Measurements from ENCODE around the gene FHOD3.
"Not testable (repeated sequence)": the region's sequence is repeated elsewhere in the genome, so short reads cannot be mapped to it uniquely, and the experiment has no call there.

FHOD3 gene

DNA sequence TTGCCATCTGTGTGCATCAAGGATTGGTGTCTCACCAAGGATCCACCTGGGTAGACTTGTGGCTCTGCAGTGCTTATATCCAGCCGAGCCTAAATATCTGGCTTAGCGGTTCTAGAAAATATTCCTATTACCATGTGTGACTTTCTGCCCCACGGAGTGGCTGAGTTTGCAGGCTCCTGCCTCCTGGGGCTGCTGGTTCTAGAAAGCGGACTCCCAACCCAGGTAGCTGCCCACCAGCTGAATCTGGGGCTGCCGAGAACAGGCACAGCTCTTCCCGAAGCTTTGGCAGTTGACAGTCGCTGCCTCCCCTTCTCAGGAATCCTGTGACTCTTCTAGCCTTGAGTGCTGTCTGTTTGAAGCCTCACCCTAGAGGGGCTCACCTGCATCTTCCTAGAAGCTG is 426.7 kb downstream of the FHOD3 start:
- no peak for DNase-seq

DNA sequence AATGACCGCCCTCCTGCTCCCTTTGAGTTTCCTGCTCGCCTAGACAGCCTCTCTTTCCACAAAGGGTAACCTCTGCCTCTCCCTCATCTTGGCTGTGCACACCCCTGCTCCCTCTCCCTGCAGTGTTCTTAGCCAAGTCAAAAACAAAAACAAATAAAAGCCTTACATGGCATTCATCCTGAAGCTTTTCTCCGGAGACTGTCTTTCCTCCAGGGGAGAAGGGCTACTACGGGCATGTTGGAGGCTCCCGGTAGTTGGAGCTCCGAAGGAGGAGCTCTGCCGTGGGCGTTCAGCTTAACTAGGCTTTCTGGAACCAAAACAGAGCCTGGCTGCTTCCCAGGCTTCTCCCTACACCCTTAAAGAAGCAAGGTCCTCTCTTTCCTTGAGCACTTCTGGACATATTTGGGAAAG is 427.1 kb downstream of the FHOD3 start:
- DNase-seq, result no peak

DNA sequence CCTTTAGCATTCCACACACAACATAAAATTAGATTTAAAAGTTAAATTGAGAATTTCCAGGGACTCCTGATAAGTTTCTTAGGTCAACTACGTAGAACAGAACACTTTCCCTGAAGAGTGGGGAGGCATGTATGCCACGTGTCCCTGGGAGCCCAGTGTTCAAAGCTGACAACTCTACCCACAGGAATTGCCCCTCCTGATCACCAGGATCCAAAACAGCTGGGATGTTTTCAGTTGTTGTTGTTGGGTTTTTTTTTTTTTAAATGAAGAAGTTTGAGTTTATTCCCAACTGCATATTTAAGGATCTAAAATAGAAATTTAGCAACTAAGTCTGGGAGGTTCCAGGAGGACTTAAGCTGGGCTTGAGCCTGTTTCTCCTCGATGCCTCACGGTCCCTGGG is 430.8 kb downstream of the FHOD3 start:
- no peak for DNase-seq

DNA sequence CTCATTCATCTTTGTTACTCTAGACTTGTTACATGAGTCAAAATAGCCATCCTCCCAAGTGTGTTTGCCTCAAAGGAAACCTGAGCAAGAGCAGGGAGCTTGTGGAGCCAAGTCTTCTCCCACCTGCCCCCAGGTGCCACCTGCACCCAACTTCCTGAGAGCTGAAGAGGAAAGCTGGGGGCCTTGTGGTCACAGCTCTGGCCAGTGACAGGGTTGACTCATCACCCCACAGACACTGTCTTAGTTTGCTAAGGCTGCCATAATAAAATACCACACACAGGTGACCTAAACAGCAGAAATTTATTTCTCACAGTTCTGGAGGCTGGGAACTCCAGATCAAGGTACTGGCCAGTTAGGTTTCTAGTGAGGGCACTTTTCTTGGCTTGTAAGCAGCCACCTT is 431.7 kb downstream of the FHOD3 start:
- DNase-seq, result no peak

DNA sequence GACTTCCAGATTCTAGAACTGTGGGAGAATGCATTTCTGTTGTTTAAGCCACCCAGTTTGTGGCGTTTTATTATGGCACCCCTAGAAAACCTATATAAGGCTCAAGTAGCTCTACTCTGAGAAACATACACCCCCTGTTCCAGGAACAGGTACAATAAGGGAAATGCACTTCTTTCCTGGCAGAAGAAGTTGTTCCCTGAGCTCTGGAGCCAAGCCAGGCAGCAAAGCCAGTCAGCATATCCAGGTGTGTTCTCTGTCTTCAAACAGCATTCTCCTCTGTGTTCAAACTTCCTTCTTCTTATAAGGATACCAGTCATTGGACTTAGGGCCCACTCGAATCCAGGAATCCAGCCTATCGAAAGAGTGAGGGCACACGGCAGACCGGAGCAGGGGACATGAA is 434.8 kb downstream of the FHOD3 start:
- DNase-seq, result no peak

DNA sequence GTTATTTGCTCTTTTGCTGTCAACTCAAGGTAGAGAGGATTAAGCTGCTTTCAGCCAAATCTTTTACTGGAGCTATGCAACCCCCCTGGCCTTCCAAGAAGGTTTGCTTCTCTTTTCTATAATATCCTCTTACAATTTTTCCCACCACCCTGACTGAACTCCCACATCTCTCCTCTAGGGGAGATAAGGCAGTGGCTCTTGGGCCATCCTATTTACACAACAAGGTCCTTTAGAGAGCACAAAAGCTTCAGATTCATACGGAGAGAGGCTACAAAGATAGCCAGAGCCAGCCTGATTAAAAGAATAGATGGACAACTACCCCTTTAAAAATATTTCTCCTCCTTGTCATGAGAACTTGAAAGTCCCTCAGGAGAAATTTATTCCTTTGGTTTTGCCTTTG is 435.6 kb downstream of the FHOD3 start:
- no peak for DNase-seq

DNA sequence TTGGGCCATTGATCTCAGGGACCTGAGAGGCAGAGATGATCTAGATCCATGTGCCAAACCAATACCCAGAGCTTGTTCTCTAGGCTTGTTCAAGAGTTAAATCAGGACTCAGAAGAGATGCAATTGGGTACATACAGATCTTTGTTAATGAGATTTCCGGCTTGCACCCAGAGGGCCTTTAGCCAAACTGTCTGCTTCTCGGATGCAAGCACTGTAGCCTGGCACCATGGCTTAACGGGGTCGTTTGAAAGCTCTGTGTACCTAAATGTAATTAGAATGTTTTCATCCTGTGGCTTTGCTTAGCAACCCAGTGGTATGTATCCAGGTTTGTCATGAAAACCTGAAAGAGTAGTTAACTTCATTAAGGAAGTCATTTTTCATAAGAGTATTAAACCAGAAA is 437.1 kb downstream of the FHOD3 start:
- DNase-seq, result no peak

DNA sequence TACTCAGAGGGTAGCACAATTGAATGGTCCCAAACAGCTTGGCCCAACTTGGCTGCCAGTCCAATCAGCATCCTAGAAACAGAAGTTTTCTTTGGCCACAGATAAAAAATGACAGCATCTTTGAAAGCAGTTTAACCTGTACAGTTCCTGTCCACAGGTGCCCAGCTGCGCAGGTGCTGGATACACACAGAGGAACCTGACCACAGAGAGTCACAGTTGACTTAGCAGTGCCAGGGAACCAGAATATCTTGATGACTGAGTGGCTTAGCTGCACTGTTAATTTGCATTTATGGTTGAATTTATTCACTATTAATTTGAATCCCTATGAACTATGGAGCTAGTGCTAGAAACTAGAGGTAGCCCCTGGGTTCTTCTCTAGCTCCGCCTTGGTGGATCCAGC is 437.6 kb downstream of the FHOD3 start:
- DNase-seq, result no peak

DNA sequence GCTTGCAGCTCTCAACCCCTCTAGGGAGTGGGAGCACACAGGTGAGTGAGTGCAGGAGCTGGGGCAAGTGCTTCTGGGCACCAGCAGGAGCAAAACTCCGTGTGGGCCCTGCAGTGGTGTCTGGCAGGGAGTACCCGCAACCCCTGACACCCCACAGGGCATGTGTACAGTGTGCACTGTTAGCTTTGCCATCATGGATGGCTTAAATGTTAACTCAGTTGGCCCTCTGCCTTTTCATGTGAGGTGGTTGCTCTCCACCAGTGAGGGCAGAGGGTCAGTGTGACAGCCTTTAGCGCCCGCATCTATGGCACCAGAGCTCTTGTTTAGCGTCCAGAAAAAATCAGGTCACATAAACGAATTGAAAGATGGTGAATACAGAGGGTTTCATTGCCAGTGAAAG is 438.6 kb downstream of the FHOD3 start:
- DNase-seq, result no peak

DNA sequence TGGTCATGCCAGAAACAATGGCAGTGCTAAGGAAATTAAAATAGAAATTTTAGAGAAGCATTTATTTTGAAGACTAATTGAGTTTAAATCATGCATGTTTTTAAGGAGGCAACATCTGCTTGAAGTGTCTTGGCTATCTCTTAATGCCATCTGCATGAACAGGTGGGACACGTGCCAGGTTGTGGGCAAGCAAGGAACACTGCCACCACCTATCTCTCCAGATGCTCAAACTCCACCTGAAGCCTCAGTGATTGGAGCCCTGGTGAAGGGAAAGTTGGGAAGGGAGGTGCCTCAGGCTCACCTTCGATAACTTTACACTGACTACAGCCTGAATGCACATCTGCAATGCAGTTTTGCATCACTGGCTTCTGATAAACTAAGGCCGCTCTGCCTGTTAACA is 439.8 kb downstream of the FHOD3 start:
- no peak for DNase-seq

DNA sequence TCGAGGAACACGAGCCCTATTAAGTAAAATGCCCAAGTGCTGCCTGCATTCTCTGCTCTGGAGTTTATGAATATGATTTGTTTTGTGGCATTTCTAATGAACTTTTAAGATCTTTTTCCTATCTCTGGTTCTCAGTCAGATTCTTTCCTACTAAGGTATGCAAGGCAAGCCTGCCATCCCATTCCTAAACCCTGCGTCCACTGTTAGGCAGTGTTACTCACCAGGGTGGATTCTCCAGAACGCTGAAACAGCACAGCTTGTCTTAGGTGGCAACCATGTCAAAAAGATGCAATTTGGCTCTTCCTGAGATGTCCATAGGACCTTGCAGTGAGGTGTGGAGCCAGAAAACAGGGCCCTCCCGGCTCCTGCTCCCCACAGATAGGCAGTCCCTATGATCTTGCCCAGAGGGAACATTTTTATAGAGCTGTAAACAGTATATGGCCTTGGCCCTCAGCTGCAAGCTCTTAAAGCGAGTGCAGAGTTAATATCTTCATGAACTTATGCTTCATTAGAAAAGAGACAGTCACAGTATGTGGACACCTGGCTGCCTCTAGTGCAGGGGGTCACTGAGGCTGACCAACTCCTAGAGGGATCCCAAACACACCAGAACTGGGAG is 446.9 kb downstream of the FHOD3 start:
- no peak for DNase-seq

DNA sequence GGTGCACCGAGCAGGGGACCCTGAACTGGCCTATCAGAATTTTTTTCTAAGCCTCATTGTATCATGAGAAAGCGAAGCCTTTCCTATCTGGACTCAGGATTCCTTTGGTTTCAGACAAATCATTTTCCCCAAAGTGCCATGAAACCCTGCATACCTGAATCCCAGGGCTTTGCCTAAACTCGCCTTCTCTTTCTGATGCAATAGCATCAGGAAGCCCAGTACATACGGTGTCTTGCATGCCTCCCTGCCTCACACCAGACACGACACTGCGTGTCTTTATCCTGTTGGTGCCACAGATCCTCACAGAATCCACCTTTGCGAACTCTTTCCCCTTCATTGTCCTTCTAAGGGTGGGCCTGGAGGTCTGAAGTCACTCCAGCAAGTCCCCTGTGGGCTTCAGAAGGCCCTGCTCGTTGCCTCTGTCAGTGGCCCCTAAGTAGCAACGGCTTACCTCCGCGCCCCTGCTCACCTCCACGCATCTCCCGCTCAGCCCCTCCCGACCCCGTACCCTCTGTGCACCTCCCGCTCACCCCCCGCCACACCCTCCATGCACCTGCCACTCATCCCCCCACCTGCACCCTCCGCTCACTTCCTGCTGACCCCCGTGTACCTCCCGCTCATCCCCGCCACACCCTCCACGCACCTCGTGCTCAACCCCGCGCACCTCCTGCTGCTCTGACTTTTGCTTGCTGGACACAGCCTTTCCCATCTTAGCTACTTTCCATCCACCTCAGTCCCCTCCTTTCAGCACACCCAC is 447.9 kb downstream of the FHOD3 start:
- no peak for DNase-seq

DNA sequence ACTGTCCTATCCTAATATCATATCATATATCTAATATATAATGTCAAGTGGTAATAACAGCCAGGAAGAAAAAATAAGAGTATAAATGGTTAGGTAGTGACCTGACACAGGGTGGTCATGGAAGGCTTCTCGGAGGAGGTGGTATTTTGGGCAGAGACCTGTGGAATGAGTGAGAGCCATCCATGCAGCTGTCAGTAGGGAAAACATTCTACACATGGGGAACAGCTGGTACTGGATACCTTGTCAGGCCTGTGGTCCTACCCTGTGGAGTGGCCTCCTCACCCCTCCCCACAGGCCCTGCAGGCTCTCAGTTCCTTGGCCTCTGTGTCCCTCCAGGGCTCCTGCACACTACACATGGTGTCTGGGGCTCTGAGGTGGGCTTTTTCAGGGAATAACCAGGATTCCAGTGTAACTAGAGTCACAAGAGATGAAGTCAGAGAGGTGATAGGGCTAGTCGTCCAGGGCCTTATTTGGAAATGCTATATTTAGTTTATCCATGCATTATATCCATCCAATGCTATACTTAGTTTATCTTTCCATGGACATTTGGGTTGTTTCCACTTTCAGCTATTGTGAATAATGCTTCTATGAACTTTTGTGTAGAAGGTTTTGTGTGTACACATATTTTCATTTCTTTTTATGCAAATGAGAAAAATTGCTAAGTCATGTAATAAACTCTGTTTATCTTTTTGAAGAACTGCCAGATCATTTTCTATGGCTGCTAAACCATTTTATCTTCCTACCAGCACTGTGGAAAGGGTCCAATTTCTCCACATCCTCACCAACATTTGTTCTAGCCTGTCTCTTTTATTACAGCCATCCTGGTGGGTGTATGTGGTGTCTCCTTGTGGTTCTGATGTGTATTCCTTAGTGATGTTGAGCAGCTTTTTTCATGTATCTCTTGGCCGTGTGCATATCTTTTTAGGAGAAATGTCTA is 455.7 kb downstream of the FHOD3 start:
- no peak for DNase-seq

DNA sequence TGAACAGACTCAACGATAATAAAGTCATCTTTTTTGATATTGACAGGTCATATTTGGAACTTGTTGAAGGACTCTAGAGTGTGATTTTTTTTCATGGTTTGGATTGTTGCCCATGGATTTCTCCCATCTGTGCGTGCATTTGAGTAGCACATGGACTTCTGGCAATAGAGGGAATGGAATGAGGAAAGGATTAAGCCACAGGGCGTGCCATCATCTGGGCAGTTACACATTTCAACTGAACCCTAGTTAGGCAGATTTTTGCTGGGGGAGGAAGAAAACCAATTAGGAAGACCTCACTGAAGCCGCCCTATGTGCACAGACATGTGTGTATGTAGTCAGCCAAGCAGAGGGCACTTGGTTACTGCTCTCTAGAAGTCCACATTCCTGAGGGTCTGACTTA is 458.7 kb downstream of the FHOD3 start:
- no peak for DNase-seq

DNA sequence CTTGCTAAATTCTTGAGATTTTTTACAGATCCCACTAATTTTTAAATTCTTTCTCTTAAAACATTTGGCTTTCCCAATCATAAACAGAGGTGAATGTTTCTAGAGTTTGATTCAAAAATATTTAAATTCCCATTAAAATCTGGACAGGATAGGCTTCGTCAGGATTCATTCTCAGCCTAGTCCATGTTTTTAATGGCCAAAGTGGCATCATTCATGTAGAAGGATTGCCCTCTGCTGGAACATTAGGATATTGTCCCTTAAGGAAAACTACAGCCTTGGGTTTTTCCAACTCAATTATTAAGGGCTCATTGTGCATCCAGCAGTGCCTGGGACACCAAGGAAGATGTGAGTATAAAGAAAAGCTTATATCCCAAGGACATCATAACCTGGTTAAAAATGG is 459.6 kb downstream of the FHOD3 start:
- peak; percentile 73 for DNase-seq

DNA sequence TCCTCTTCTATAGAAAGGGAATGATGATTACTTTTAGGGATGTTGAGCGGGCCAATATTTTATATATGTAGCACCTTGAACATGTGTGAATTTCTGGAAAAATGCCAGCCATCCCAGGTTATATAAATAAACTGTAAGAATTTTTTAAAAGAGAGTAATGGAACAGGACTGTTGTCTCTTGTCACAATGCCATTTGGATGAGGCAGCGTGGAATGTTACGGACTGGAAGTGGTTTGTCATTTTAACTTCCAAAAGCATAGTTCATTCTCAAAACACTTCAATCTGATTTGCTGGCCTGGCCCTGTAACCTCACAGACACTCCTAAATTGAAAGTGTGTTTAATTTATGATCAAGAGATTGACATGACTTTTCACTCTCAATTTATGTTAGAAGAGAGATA is 460.5 kb downstream of the FHOD3 start:
- no peak for DNase-seq

DNA sequence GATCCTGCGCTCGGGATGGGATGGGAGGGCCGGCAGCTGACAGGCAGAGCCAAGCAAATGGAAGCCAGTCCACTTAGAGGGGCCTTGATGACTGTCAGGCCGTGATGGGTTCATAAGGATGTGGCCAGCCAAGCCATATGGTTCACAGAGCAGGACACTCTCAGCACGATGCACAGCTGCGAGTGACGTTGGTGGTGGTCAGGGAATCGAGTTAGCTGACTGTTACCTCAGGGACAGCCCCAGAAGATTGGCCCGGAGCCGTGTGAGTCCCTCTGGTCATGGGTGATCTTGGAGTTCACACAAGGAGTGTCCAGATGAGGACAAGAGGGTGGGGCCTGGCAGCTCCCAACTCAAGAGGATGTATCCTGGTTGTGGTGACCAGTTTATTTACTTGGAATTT is 461.1 kb downstream of the FHOD3 start:
- no peak for DNase-seq

DNA sequence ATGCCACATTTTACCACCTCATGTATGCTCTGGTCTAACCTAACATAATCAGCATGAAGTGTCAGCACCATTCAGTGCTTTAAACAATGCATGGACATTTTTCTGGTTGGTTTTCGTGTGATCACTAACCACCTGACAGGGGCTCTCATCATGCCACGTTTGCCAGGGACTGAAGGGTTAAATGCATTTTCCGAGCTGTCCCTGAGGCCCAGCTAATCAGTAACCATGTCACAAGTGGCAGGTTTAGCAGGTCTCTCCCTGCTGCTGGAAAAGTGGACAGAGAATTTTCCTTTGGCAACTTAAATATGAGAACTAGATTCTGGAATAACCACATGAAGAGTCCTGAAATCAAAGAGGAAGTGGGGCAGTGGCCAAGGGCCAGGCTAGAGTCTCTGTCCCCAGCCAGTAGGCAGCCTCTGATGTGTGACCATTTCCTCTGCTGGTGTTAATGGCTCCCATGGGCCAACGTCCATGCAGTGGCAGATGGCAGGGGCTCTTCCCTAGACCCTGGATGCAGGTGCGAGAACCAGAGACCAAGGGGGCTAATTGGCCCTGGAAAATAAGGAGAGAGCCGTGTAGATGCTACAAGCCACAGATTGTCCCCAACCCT is 461.8 kb downstream of the FHOD3 start:
- no peak for DNase-seq

DNA sequence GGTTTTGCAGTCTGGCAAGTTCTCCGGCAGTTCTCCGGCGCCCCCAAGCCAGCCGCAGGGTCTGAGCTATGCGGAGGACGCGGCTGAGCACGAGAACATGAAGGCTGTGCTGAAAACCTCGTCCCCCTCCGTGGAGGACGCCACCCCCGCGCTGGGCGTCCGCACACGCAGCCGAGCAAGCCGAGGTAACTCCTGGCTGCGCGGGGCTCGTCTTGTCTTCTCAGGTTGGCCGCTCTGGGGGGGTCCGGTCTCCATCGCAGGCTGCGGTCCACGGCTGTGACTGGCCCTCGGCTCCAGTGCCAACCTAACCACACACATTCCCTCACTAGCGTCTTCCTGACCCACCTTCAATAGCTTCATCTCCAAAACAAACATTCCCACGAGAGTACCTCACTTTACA is 463.1 kb downstream of the FHOD3 start:
- no peak for DNase-seq

DNA sequence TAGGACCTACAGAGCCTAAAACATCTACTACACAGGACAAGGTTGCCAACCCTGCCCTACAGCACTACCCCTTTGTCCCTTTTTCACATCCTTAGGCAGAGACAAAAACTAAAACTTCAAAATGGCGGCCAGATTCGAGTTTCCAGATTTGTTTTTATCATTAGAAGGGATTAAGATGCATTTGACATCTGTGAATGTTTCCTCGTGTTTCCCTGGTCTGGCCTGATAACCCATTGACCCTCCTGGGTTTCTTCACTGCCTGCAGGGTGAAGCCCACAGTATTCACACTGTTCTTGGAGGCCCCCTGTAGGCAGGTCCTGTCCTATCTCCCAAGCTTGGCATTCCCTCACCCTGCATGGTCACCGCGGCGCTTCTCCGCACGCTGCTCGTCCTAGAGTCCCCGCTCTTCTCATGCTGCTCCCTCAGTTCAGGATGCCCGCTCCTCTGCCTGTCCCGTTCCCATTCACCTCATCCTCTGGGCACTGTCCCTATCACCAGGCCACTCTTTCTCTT is 463.7 kb downstream of the FHOD3 start:
- no peak for DNase-seq

DNA sequence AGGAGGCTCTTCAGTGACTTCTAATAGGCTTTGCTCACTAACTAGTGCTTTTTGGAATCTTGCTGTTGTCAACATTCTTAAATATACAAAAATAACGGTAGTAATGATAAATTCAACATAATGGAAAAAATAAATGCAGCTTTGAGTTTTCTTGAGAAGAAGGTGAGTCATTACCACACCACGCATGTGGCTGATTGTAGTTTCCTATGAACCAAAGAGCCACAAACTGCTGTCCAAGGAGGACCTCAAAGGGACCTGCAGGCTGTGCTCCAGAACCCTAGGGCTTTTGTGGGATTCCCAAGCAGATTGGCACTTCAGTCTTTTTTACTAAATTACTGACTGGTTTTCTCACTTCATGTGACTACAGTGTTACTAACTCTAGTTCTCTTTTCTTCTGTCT is 464.6 kb downstream of the FHOD3 start:
- no peak for DNase-seq

DNA sequence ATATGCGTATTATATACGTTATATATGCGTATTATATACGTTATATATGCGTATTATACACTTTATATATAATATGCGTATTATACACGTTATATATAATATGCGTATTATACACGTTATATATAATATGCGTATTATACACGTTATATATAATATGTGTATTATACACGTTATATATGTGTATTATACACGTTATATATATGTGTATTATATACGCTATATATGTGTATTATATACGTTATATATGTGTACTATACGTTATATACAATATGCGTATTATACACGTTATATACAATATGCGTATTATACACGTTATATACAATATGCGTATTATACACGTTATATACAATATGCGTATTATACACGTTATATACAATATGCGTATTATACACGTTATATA is 465.5 kb downstream of the FHOD3 start:
- DNase-seq, result not testable (repeated sequence)

DNA sequence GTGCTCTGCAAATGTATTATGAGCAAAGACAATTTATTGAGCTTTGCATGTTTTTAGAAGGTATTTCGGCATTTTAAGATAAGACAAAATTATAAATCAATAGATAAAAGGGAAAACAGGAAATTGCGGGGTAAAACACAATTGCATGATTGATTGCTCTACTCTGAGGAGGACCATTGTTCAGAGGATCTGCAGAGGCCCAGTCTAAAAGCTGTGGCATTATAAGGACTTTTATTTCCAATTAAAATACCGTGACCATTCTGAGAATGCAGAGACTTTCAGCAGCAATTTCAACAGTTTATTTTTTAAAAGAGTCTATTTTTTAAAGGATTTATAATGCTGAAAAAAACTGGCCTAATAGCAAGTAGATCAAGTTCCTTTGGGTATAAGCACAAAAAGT is 469.3 kb downstream of the FHOD3 start:
- no peak for DNase-seq

All from NCI-H1105 treated with DMSO at 0.1 percent for 48 hours (cell line).